ENCODE results near the gene RBMS1. TPM values are rescaled to one million over a fixed set of nuclear protein-coding genes. Genes with fewer than 3 reads are reported as not detected.

RBMS1 gene
- total and polyA plus RNA-seq, 4 donors: 49.5 to 215 (median 76.3) TPM

DNA sequence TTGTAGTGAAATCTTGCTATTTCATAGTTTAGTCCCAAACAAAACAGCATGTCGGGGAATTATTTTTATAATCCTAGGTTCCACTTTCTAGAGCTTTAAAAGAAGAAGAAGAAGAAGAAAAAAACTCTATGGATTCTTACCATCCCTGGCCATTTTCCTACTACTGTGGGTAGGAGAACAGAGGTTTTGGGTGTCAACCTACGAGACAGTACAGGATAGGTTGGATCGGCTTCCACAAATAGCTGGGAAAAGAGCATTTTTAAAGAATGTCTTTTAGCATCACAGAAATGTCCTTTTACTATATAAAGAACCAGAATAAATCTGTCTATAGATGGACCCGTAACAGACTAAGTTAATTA lies 65.2 kb downstream of the RBMS1 start:
- Histone ChIP-seq H3K36me3 (ENCODE audit: control insufficient read depth in 4 of 4, insufficient read depth in 4 of 4, low read length in 4 of 4) (peaks cover 0 to 5% (median 2%) of the 10 kb centered on the region in 4 donors), H3K9me3 (ENCODE audit: control insufficient read depth in 4 of 4, insufficient read depth in 3 of 4, low read length in 3 of 4) (peaks cover 0 to 4% (median 2%) of the 10 kb centered on the region in 4 donors), H3K27me3 (ENCODE audit: control insufficient read depth in 3 of 3, insufficient read depth in 3 of 3, low read length in 2 of 3) (no peaks in the 10 kb centered on the region), H3K27ac (ENCODE audit: low read depth in 1 of 2, low read length in 1 of 2) (peak overlapping the region in 1 of 2 donors; percentile 70), H3K4me1 (ENCODE audit: control insufficient read depth in 5 of 5, insufficient read depth in 5 of 5, low read length in 5 of 5) (peaks cover 3 to 49% (median 27%) of the 10 kb centered on the region in 5 donors), H3K9ac (ENCODE audit: insufficient read depth in 1 of 2, low read length in 2 of 2) (peak overlapping the region in 1 of 2 donors; percentile 73), H3K4me3 (no peak overlapping the region)
- TF ChIP-seq, protein P1, sequence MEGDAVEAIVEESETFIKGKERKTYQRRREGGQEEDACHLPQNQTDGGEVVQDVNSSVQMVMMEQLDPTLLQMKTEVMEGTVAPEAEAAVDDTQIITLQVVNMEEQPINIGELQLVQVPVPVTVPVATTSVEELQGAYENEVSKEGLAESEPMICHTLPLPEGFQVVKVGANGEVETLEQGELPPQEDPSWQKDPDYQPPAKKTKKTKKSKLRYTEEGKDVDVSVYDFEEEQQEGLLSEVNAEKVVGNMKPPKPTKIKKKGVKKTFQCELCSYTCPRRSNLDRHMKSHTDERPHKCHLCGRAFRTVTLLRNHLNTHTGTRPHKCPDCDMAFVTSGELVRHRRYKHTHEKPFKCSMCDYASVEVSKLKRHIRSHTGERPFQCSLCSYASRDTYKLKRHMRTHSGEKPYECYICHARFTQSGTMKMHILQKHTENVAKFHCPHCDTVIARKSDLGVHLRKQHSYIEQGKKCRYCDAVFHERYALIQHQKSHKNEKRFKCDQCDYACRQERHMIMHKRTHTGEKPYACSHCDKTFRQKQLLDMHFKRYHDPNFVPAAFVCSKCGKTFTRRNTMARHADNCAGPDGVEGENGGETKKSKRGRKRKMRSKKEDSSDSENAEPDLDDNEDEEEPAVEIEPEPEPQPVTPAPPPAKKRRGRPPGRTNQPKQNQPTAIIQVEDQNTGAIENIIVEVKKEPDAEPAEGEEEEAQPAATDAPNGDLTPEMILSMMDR (IDR thresholded peaks at IDR 0.05; ENCODE audit: control extremely low read depth, extremely low read depth): no peak
- DNase-seq: no peak
- ATAC-seq (ENCODE audit: insufficient read depth, low FRiP score): no peak
- 60 to 68% methylated on average over 4 of the region's 4 CpGs for WGBS, 2 donors

DNA sequence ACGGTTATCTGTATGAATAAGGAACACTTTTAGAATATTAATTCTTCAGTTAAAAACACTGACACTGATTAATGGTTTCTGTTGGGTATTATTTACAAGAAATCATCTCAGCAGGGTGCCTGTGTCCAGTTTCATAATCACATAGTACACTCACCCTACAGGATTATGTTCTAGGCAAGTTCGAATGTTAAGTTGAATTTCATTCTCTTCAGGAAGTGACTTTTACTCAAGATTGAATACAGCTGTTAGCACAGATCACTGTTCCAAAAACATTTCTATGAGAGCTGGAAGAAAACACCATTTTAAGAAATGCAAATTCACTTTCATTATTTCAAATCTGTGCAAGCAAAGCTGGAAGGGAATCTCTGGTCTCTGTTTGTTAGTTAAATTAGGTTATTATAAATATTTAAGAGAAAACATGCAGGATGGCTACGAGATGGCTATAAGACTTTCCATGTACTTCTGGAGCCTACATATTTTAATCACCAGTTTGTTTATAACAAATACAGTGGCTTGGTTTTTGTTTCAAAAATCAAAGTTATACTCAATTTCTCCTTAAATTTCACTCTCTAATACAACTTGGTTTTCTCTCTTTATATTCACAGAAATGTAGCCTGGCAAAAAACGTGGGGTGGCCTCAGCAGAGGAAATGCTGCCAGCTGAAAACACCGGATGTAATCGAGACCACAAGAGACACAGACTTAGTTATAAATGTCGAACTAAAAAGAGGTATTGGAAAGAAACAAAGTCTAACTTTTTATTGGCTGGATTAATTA lies 65.8 kb downstream of the RBMS1 start:
- 18 to 26% methylated on average over 7 of the region's 7 CpGs for WGBS, 2 donors
- TF ChIP-seq, protein P1 (IDR thresholded peaks at IDR 0.05; ENCODE audit: control extremely low read depth, extremely low read depth): no peak
- peaks cover 0 to 5% (median 2%) of the 10 kb centered on the region in 4 donors for H3K36me3 ChIP-seq (ENCODE audit: control insufficient read depth in 4 of 4, insufficient read depth in 4 of 4, low read length in 4 of 4)
- peak overlapping the region in 1 of 2 donors; percentile 73 for H3K9ac ChIP-seq (ENCODE audit: insufficient read depth in 1 of 2, low read length in 2 of 2)
- H3K4me1 ChIP-seq (ENCODE audit: control insufficient read depth in 5 of 5, insufficient read depth in 5 of 5, low read length in 5 of 5): peaks cover 0 to 45% (median 25%) of the 10 kb centered on the region in 5 donors
- peaks cover 0 to 4% (median 2%) of the 10 kb centered on the region in 4 donors for H3K9me3 ChIP-seq (ENCODE audit: control insufficient read depth in 4 of 4, insufficient read depth in 3 of 4, low read length in 3 of 4)
- H3K4me3 ChIP-seq: no peak overlapping the region
- DNase-seq (peak; percentile 50 to 94 (median 93)), ATAC-seq (ENCODE audit: insufficient read depth, low FRiP score) (no peak)
- no peaks in the 10 kb centered on the region for H3K27me3 ChIP-seq (ENCODE audit: control insufficient read depth in 3 of 3, insufficient read depth in 3 of 3, low read length in 2 of 3)
- H3K27ac ChIP-seq (ENCODE audit: low read depth in 1 of 2, low read length in 1 of 2): peak overlapping the region in 1 of 2 donors; percentile 70

DNA sequence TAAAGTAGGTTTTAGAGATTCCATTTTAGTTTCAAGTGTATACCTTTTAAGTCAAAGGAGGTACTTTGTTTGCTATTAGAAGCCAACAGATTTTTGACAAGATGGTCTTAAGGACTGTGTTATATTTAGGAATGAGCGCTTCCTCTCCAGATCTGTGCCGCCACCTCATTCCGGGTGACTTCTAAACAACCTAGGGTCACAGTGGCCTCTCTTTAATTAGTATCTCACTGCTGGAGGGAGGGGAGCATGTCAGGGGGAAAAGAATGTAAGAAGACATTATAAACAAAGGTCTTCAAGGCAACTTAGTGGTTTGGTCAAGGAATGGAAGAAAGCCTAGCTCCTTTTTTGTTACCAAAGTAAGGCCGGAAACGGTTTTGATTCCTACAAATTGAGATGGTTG lies 67.0 kb downstream of the RBMS1 start:
- 66 to 83% methylated on average over 5 of the region's 5 CpGs for WGBS, 2 donors
- TF ChIP-seq, protein P1 (IDR thresholded peaks at IDR 0.05; ENCODE audit: control extremely low read depth, extremely low read depth): no peak
- H3K4me3 ChIP-seq: no peak overlapping the region
- DNase-seq (no peak), ATAC-seq (ENCODE audit: insufficient read depth, low FRiP score) (no peak)
- peaks cover 0 to 4% (median 2%) of the 10 kb centered on the region in 4 donors for H3K9me3 ChIP-seq (ENCODE audit: control insufficient read depth in 4 of 4, insufficient read depth in 3 of 4, low read length in 3 of 4)
- H3K4me1 ChIP-seq (ENCODE audit: control insufficient read depth in 5 of 5, insufficient read depth in 5 of 5, low read length in 5 of 5): peaks cover 0 to 47% (median 20%) of the 10 kb centered on the region in 5 donors
- H3K27ac ChIP-seq (ENCODE audit: low read depth in 1 of 2, low read length in 1 of 2): peak overlapping the region in 1 of 2 donors; percentile 31
- peaks cover 0 to 5% (median 2%) of the 10 kb centered on the region in 4 donors for H3K36me3 ChIP-seq (ENCODE audit: control insufficient read depth in 4 of 4, insufficient read depth in 4 of 4, low read length in 4 of 4)
- no peak overlapping the region for H3K9ac ChIP-seq (ENCODE audit: insufficient read depth in 1 of 2, low read length in 2 of 2)
- H3K27me3 ChIP-seq (ENCODE audit: control insufficient read depth in 3 of 3, insufficient read depth in 3 of 3, low read length in 2 of 3): no peaks in the 10 kb centered on the region

Data from lung (tissue), 12 donors.